C4-2B (cell line): ENCODE measurements around the gene CREB3.

Experiments used
- H3K27ac ChIP-seq: fragments of 450-650 bp; 2 replicates; pipeline ENCODE4 v1.5.1; 2017
- ZFX ChIP-seq: fragments of 450-650 bp; IDR thresholded peaks from 2 replicates; pipeline ENCODE4 v1.6.1; 2017
- TF ChIP-seq, protein P1 (sequence below): fragments of 450-650 bp; conservative IDR thresholded peaks from 2 replicates; pipeline ENCODE4 v1.5.1; 2017; ENCODE audit warnings: mild to moderate bottlenecking

CREB3 gene

DNA sequence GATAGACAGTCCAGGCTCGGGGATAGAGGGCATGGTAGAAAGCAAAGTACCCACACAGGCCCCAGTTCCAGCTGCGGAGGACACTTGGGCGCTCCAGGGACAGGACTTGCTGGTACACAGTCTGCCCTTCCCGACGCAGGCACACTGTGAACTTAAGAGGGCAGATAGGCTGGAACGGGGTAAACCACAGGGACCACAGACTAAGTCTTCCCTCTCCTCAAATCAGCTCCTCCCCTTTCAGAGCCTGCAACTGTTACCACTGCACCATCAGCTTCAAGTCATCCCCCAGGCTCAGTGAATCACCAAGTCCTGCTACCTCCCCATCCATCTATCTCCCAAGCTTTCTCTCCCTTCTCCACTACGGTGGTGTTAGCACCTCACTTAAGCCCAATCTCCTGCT lies 9.3 kb downstream of the CREB3 start:
- TF ChIP-seq, protein P1, sequence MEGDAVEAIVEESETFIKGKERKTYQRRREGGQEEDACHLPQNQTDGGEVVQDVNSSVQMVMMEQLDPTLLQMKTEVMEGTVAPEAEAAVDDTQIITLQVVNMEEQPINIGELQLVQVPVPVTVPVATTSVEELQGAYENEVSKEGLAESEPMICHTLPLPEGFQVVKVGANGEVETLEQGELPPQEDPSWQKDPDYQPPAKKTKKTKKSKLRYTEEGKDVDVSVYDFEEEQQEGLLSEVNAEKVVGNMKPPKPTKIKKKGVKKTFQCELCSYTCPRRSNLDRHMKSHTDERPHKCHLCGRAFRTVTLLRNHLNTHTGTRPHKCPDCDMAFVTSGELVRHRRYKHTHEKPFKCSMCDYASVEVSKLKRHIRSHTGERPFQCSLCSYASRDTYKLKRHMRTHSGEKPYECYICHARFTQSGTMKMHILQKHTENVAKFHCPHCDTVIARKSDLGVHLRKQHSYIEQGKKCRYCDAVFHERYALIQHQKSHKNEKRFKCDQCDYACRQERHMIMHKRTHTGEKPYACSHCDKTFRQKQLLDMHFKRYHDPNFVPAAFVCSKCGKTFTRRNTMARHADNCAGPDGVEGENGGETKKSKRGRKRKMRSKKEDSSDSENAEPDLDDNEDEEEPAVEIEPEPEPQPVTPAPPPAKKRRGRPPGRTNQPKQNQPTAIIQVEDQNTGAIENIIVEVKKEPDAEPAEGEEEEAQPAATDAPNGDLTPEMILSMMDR, result no peak
- no peak for TF ChIP-seq ZFX
- no peak overlapping the region for H3K27ac ChIP-seq

GRCh38 chr9:35743452-35743851 lies 11.0 kb downstream of the CREB3 start:
- TF ChIP-seq ZFX, result no peak
- TF ChIP-seq, protein P1, result no peak
- no peak overlapping the region for H3K27ac ChIP-seq

DNA sequence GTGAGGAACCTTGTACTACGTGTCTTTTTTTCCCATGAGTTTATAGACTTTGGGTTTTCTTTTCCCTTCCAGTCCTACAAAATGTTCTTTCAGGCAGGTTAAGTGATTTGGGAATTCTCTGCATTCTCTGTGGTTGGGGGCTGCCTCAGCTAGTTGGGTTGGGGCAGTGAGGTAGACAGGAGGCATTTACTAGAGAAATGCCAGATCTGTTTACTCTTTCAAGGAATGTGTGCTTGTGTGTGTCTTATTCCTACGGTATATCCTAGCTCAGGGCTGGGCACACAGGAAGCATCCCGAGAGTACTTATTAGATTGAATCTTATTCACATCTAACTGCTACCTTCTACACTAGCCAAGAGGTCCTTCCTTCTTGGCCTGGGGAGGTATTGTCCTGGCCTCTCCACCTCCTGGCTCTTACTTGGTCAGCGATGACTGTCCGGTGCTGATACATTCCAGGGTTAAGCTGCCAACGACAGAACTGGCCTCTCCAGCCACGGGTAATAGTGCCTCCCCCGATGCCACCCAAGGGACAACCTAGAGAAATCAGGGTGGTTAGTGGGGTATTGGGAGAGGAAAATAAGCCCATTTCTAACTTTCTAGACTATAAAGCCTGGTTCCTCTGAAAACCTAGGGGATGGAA lies 11.5 kb downstream of the CREB3 start:
- TF ChIP-seq, protein P1, result no peak
- TF ChIP-seq ZFX, result no peak
- no peak overlapping the region for H3K27ac ChIP-seq

- no peak for TF ChIP-seq ZFX
- TF ChIP-seq, protein P1, result no peak
Observed at GRCh38 chr9:35745569-35745968, 13.1 kb downstream of the CREB3 start.

GRCh38 chr9:35746583-35746982 lies 14.1 kb downstream of the CREB3 start:
- no peak overlapping the region; the same call in 1 of the 2 replicates for H3K27ac ChIP-seq
- TF ChIP-seq ZFX, result no peak
- TF ChIP-seq, protein P1, result no peak

More at GRCh38 chr9:35745569-35745968, 13.1 kb downstream of the CREB3 start:
- H3K27ac ChIP-seq, result no peak overlapping the region

- TF ChIP-seq, protein P1, result no peak
- no peak for TF ChIP-seq ZFX
- H3K27ac ChIP-seq, result peak overlapping the region; percentile 90
Observed at GRCh38 chr9:35748242-35748857, 15.9 kb downstream of the CREB3 start.

DNA sequence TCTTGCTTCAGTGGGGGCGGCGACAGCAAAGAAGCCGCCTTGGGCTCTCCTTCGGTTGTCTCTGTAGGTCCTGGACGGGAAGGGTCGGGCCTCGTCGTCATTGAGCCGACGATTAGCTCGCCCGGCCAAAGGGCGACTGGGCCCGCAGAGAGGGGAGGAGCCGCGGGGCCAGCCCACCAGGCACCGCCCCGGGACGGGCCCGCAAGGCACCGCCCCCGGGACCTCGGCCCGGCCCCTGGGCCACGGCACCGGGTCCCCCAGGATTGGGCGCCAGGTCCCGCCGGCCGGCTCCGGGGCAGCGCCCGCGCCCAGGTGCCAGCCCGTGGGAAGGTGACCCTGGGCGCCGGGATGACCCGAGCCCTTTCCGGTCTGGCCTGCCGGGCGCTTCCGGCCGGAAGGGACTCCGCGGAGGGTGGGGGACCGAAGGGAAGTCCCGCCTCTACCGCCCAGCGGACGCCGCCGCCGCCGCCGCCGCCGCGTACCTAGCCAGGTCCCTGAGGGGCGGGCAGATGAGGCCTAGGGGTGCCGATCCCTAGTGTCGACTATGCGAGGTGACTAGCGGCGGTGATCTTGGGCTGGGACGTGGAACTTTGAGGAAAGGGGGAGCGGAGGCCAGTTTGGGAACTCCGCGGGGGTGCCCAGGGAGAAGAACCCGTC lies 16.5 kb downstream of the CREB3 start, which contains the start of the genes GBA2 and RGP1:
TSS of gene GBA2 (minus strand) at position 371 of the 657 bp plus-strand sequence. CDS start 524 bp downstream, outside the sequence.
TSS of gene RGP1 (plus strand) at position 430 of the 657 bp plus-strand sequence. CDS start 469 bp downstream, outside the sequence.
- TF ChIP-seq, protein P1, result no peak
- peak; percentile 80 for TF ChIP-seq ZFX
- peak within 1 kb of the TSS; percentile 90 for H3K27ac ChIP-seq
